HL-60 (cell line): Measurements from ENCODE around the gene SLC25A17.

ENCODE experiments used
- DNase-seq, 2 experiments: peaks; one replicate each; pipeline ENCODE4 v3.0.0-alpha.2; 2010 to 2020; ENCODE audit warnings: low read depth in 1 of 2, low spot score in 1 of 2
- H3K27ac ChIP-seq: fragments of 250-450 bp; sonication (Bioruptor Pico); replicated peaks from 2 replicates; pipeline ENCODE4 v1.5.1; 2020; ENCODE audit warnings: mild to moderate bottlenecking, moderate library complexity
- H3K27me3 ChIP-seq: fragments of 250-450 bp; sonication (Bioruptor Pico); 2 replicates; pipeline ENCODE4 v1.5.1; 2021; ENCODE audit warnings: mild to moderate bottlenecking, moderate library complexity; ENCODE audit not compliant: insufficient read depth, poor library complexity, severe bottlenecking
- H3K4me3 ChIP-seq: replicated peaks from 2 replicates; pipeline ENCODE4 v1.5.1; 2011; ENCODE audit warnings: mild to moderate bottlenecking, control low read depth, low read length; ENCODE audit not compliant: insufficient read depth
- CTCF ChIP-seq: IDR thresholded peaks from one replicate; pipeline ENCODE4 v1.5.1; 2011; ENCODE audit warnings: low read length, control low read depth, inconsistent platforms; ENCODE audit not compliant: insufficient read depth
- GABPA ChIP-seq: IDR thresholded peaks from 2 replicates; pipeline ENCODE4 v1.6.1; 2012; ENCODE audit warnings: low read depth
- POLR2AphosphoS5 ChIP-seq: IDR thresholded peaks from 2 replicates; pipeline ENCODE4 v1.6.1; 2012; ENCODE audit warnings: low read depth
- SPI1 ChIP-seq: IDR thresholded peaks from 2 replicates; pipeline ENCODE4 v1.6.1; 2012; ENCODE audit warnings: low read depth, mild to moderate bottlenecking, borderline replicate concordance
- TF ChIP-seq, protein P1 (sequence below): IDR thresholded peaks from 2 replicates; pipeline ENCODE4 v1.6.1; 2012; ENCODE audit warnings: low read depth; ENCODE audit not compliant: insufficient replicate concordance

SLC25A17 gene

GRCh38 chr22:40817737-40818136 is 1.4 kb downstream of the SLC25A17 start:
- peak overlapping the region; percentile 99 for H3K4me3 ChIP-seq
- TF ChIP-seq, protein P1, sequence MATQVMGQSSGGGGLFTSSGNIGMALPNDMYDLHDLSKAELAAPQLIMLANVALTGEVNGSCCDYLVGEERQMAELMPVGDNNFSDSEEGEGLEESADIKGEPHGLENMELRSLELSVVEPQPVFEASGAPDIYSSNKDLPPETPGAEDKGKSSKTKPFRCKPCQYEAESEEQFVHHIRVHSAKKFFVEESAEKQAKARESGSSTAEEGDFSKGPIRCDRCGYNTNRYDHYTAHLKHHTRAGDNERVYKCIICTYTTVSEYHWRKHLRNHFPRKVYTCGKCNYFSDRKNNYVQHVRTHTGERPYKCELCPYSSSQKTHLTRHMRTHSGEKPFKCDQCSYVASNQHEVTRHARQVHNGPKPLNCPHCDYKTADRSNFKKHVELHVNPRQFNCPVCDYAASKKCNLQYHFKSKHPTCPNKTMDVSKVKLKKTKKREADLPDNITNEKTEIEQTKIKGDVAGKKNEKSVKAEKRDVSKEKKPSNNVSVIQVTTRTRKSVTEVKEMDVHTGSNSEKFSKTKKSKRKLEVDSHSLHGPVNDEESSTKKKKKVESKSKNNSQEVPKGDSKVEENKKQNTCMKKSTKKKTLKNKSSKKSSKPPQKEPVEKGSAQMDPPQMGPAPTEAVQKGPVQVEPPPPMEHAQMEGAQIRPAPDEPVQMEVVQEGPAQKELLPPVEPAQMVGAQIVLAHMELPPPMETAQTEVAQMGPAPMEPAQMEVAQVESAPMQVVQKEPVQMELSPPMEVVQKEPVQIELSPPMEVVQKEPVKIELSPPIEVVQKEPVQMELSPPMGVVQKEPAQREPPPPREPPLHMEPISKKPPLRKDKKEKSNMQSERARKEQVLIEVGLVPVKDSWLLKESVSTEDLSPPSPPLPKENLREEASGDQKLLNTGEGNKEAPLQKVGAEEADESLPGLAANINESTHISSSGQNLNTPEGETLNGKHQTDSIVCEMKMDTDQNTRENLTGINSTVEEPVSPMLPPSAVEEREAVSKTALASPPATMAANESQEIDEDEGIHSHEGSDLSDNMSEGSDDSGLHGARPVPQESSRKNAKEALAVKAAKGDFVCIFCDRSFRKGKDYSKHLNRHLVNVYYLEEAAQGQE = no peak
- TF ChIP-seq CTCF = no peak
- TF ChIP-seq POLR2AphosphoS5 = no peak
- no peak for TF ChIP-seq SPI1
- TF ChIP-seq GABPA = no peak
- no peak overlapping the region for H3K27ac ChIP-seq
- H3K27me3 ChIP-seq = no peaks in the 10 kb centered on the region
- DNase-seq = no peak

GRCh38 chr22:40813912-40814315 is 5.2 kb downstream of the SLC25A17 start:
- H3K4me3 ChIP-seq = no peak overlapping the region
- H3K27ac ChIP-seq = no peak overlapping the region
- no peaks in the 10 kb centered on the region for H3K27me3 ChIP-seq
- no peak for DNase-seq
- no peak for TF ChIP-seq CTCF

- no peak for TF ChIP-seq SPI1
- no peak for TF ChIP-seq CTCF
- TF ChIP-seq GABPA = no peak
- no peak for TF ChIP-seq POLR2AphosphoS5
- TF ChIP-seq, protein P1 = no peak
- Histone ChIP-seq H3K27me3 (no peaks in the 10 kb centered on the region), H3K27ac (no peak overlapping the region), H3K4me3 (no peak overlapping the region)
- DNase-seq = no peak
Measured at GRCh38 chr22:40808018-40808841, 10.9 kb downstream of the SLC25A17 start.

- no peak for DNase-seq
- no peak overlapping the region for H3K27ac ChIP-seq
- no peak for TF ChIP-seq CTCF
- no peak for TF ChIP-seq SPI1
- no peak for TF ChIP-seq GABPA
- no peak for TF ChIP-seq POLR2AphosphoS5
- TF ChIP-seq, protein P1 = no peak
Measured at GRCh38 chr22:40806711-40807110, 12.4 kb downstream of the SLC25A17 start.

More at GRCh38 chr22:40806711-40807110, 12.4 kb downstream of the SLC25A17 start:
- no peak overlapping the region for H3K4me3 ChIP-seq
- no peaks in the 10 kb centered on the region for H3K27me3 ChIP-seq
